Brain microvascular endothelial cell (primary cell): ENCODE data around the gene CYP2D6.
"Not testable (repeated sequence)": the region's sequence is repeated elsewhere in the genome, so short reads cannot be mapped to it uniquely, and the experiment has no call there.

Experiments
- DNase-seq: peaks from one replicate; pipeline ENCODE4 v3.0.0-alpha.2; 2020
- H3K27ac ChIP-seq: fragments of 250-450 bp; sonication (Bioruptor Pico); 2 replicates; pipeline ENCODE4 v1.5.1; 2020; ENCODE audit warnings: mild to moderate bottlenecking, moderate library complexity
- H3K27me3 ChIP-seq: fragments of 250-450 bp; sonication (Bioruptor Pico); replicated peaks from 2 replicates; pipeline ENCODE4 v1.5.1; 2020; ENCODE audit warnings: mild to moderate bottlenecking
- H3K36me3 ChIP-seq: fragments of 250-450 bp; sonication (Bioruptor Pico); replicated peaks from 2 replicates; pipeline ENCODE4 v1.5.1; 2020; ENCODE audit warnings: mild to moderate bottlenecking
- H3K4me3 ChIP-seq: 2 replicates; pipeline ENCODE4 v1.5.1; 2011; ENCODE audit warnings: low read depth, mild to moderate bottlenecking, control low read depth, low read length, moderate library complexity
- CTCF ChIP-seq: IDR thresholded peaks from 2 replicates; pipeline ENCODE4 v1.5.1; 2011; ENCODE audit warnings: low read depth, mild to moderate bottlenecking, moderate library complexity, low read length, control low read depth, inconsistent platforms; ENCODE audit errors: missing control alignments
- in situ Hi-C: cut with HindIII; loops from 2 replicates; pipeline ENCODE4 v1.10.0; 2017; ENCODE audit warnings: low sequenced_read_pairs, low pct_ligation_motif_present

Gene CYP2D6

GRCh38 chr22:42145175-42145574 lies 14.6 kb upstream of the CYP2D6 start:
- DNase-seq, result no peak
- no peak overlapping the region for H3K27ac ChIP-seq
- in situ Hi-C loops, result no loop called here
- no peaks in the 10 kb centered on the region for H3K27me3 ChIP-seq
- no peaks in the 10 kb centered on the region for H3K36me3 ChIP-seq
- no peak for TF ChIP-seq CTCF
- H3K4me3 ChIP-seq, result no peak overlapping the region

GRCh38 chr22:42143859-42144822 lies 13.5 kb upstream of the CYP2D6 start:
- H3K36me3 ChIP-seq, H3K27ac ChIP-seq, DNase-seq, H3K4me3 ChIP-seq, in situ Hi-C loops, H3K27me3 ChIP-seq: not testable (repeated sequence)

- Histone ChIP-seq H3K27ac (no peak overlapping the region), H3K36me3 (no peaks in the 10 kb centered on the region), H3K27me3 (no peaks in the 10 kb centered on the region), H3K4me3 (no peak overlapping the region)
- in situ Hi-C loops, result no loop called here
- no peak for DNase-seq
- TF ChIP-seq CTCF, result no peak
Measured at GRCh38 chr22:42142771-42143461, 12.3 kb upstream of the CYP2D6 start.

GRCh38 chr22:42141307-42142057 lies 10.9 kb upstream of the CYP2D6 start:
- H3K27me3 ChIP-seq, DNase-seq, in situ Hi-C loops, H3K27ac ChIP-seq, H3K36me3 ChIP-seq, H3K4me3 ChIP-seq: not testable (repeated sequence)

GRCh38 chr22:42140153-42140552 lies 9.5 kb upstream of the CYP2D6 start:
- H3K27ac ChIP-seq, result not testable (repeated sequence)

GRCh38 chr22:42139508-42139907 lies 8.9 kb upstream of the CYP2D6 start:
- H3K36me3 ChIP-seq, H3K27ac ChIP-seq, H3K4me3 ChIP-seq, DNase-seq, H3K27me3 ChIP-seq, in situ Hi-C loops: not testable (repeated sequence)

More at GRCh38 chr22:42140153-42140552, 9.5 kb upstream of the CYP2D6 start:
- H3K4me3 ChIP-seq, H3K36me3 ChIP-seq, DNase-seq, H3K27me3 ChIP-seq, in situ Hi-C loops: not testable (repeated sequence)

GRCh38 chr22:42138972-42139371 lies 8.4 kb upstream of the CYP2D6 start:
- no peak for TF ChIP-seq CTCF
- no peaks in the 10 kb centered on the region for H3K27me3 ChIP-seq
- in situ Hi-C loops, result no loop called here
- H3K36me3 ChIP-seq, result no peaks in the 10 kb centered on the region
- H3K4me3 ChIP-seq, result no peak overlapping the region
- H3K27ac ChIP-seq, result no peak overlapping the region
- DNase-seq, result no peak
